HG03354 (cell line): Measurements from ENCODE around the gene PLK3.
"Not testable (repeated sequence)": the region's sequence is repeated elsewhere in the genome, so short reads cannot be mapped to it uniquely, and the experiment has no call there.

ENCODE experiments used
- ATAC-seq: cut with Tn5 transposase; IDR thresholded peaks from one replicate; pipeline ENCODE4 v1.9.1; 2021; ENCODE audit warnings: mild to moderate bottlenecking; ENCODE audit not compliant: unreplicated experiment, poor library complexity, severe bottlenecking

Gene PLK3

DNA sequence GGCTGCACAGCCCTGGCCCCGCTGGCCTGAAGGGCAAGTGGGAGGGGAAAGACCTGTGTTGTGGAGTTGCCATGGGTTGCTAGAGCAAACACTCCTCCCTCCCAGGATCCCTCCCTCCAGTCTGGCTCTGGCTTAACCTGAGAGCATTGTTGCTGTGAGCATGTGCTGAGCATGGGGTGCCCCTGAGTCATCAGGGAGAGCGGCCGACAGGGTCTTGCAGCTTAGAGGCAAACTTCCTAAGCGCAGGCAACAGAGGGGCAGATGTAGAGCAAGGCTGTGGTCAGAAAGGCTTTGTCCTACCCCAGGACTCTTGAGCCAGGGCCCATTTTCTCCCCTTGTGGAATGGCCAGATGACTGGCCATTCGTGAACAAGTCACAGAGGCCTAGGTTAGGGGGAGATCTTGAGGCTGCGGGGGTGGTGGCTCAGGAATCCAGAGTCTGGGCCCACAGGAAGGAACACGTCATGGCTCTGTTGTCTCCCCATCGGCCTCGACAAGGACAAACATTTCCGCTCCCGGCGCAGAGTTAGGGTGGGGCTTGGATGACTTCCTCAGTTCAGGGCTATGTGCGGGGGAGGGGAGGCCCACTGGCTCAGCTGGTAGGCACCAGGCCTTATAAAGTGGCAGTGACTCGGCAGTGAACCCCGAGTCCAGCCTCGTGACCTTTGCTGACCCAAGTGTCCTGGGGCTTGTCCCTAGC lies 7.3 kb downstream of the PLK3 start:
- ATAC-seq = peak; percentile 34

DNA sequence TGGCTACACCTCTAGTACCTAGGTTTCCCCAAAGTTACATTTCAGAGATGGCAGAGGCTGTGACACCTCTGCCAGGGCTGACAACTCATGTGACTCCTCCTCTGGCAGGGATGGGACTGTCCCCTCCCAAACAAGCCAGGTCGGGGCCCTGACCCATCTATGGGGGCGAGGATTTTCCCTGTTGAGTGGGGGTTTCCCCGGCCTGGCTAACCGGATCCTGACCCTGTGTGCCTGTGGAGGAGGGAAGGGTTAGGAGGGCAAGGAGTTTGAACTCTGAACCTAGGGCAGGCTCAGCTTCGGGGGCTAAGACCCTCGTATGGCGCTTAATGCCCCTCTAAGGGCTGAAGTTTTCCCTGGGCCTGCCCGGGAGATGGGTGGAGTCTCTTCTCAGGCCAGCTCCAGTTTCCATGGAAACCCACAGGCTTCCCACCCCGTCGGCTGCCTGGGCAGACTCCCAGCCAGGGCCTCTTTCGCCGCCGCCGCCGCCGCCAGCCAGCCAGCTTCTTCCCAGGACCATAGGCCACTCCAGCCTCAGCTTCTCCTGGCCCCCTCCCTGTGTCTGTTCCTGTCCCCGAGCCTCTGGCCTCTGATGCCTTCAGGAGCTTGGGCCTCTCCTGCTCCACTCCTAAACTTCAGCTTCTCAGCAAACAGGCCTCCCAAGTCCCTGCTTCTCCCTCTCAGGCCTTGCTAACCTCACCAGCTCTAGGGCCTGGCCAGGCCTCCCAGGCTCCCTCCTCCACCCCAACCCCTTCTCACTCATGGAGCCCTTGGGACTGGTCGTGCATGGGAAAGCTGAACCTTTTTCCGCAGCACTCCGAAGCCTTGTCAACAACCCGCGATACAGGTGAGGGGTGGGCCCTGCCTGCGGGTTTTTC lies 8.1 kb downstream of the PLK3 start, which contains the start of gene BTBD19:
BTBD19 (plus strand) TSS at position 461 of the 875 bp plus-strand sequence; CDS start at position 759, 298 bp downstream.
- ATAC-seq = peak; percentile 15

DNA sequence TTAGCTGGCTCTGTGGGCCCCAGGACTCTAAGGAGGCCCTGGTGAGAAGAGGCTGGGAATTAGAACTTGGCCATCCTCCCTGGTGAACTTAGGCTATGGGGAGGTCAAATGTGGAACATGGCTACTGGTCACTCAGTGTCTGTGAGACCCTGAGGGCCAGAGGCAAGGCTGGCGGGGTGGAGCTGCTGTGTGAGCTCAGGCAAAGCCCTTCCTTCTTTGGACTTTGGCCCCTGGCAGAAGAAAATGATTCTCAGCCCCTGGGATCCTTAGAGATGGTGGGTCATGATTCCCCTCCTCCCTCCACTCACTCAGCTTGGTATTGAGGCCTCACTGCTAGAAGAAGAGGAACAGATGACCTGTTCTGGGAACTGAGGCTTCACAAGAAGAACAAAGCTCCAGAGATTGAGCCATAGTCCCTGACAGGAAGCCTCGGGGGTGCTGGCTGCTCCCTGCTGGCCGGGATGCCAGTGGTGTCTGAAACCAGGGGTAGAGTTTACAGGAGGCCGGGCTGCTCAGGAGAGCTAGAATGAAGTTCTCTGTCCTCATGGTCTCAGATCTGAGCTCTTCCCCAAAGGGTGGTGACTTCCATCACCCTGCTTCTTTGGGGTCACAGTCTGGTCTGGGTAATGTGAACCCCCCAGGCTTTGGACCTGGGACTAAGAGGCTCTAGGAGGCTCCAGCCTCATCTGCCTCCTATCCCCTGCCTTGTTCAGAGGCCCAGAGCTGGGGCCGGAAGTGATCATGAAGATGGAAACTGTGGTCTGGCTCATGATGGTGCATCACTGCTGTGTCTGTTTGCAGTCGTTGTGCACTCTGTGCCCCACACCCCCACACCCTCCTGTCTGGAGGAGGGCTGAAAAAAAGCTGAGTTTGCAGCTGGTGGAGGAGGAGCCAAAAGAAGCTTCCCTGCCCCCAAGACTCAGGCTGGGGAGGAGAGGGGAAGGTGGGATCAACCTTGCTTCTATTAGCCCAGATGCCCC lies 9.1 kb downstream of the PLK3 start:
- ATAC-seq = peak; percentile 61

- ATAC-seq = no peak
These were observed 10.1 kb downstream of the PLK3 start for GRCh38 chr1:44810101-44810761.

GRCh38 chr1:44810762-44811105 lies 10.6 kb downstream of the PLK3 start:
- not testable (repeated sequence) for ATAC-seq

- ATAC-seq = no peak
These were observed 11.1 kb downstream of the PLK3 start for GRCh38 chr1:44811234-44811633.

GRCh38 chr1:44812822-44813543 lies 12.8 kb downstream of the PLK3 start:
- ATAC-seq = no peak

DNA sequence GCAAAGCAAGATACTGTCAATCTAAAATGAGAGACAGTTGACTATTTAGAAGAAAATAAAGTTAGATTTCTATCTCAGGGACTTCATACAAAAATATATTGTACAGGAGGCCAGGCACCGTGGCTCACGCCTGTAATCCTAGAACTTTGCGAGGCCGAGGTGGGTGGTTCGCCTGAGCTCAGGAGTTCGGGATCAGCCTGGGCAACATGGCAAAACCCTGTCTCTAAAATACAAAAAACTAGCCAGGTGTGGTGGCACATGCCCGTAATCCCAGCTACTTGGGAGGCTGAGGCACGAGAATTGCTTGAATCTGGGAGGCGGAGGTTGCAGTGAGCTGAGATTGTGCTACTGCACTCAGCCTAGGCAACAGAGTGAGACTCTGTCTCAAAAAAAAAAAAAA lies 15.7 kb downstream of the PLK3 start:
- ATAC-seq = not testable (repeated sequence)

- ATAC-seq = no peak
These were observed 17.1 kb downstream of the PLK3 start for GRCh38 chr1:44817307-44817706.

DNA sequence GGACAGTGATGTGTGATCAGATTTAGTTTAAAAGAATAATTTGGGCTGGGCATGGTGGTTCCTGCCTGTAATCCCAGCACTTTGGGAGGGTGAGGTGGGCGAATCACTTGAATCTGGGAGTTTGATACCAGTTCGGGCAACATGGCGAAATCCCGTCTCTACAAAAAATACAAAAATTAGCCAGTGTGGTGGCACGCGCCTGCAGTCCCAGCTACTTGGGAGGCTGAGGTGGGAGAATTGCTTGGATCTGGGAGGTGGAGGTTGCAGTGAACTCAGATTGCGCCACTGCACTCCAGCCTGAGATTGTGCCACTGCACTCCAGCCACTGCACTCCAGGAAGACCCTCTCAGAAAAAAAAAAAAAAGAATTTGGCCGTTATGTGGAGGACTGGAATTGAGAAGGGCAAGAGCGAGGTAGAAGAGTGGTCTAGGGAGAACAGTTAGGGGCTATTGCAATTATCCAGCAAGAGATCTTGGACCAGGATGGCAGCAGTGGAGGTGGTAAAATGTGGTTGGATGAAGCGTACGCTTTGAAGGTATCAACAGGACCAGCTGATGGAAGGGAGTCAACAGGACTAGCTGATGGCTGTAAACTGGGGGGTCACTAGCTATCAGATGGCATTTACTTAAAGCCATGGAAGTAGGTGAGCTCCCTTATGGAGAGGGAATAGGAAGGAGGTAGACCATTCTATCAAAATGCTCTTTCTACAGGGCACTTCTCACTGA lies 17.8 kb downstream of the PLK3 start:
- no peak for ATAC-seq

- no peak for ATAC-seq
These were observed 19.0 kb downstream of the PLK3 start for GRCh38 chr1:44819196-44819607.

- ATAC-seq = peak; percentile 79
These were observed 19.6 kb downstream of the PLK3 start for GRCh38 chr1:44819608-44820327.

GRCh38 chr1:44820328-44821239 lies 20.4 kb downstream of the PLK3 start:
- peak; percentile 12 for ATAC-seq

- ATAC-seq = no peak
These were observed 21.1 kb downstream of the PLK3 start for GRCh38 chr1:44821240-44821715.

DNA sequence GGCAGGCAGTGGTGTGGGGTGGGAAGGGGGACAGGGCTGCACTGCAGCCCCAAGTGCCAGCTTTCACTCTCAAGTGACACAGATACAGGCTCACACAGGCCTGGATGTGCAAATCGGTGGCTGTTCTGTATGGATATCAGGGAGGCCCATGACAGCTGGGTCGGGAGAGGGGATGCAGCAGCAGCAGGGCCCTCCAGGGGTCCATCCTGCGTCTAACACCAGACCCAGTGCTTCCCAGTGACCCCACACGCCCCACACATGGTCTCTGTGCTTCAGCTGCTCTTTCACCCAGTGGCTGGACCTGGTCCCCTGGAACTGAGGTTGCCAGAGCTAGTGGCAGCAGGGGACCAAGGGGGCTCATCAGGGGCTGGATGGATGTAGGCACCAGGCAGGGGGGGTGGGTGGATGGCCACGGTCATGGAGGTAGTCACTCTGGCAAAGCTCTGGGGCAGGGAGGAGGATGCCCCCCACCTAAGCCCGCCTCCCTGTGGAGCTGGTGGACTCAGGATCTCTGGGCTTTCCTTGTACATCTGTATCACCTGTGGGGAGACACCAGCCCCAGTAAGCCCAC lies 22.0 kb downstream of the PLK3 start:
- no peak for ATAC-seq

DNA sequence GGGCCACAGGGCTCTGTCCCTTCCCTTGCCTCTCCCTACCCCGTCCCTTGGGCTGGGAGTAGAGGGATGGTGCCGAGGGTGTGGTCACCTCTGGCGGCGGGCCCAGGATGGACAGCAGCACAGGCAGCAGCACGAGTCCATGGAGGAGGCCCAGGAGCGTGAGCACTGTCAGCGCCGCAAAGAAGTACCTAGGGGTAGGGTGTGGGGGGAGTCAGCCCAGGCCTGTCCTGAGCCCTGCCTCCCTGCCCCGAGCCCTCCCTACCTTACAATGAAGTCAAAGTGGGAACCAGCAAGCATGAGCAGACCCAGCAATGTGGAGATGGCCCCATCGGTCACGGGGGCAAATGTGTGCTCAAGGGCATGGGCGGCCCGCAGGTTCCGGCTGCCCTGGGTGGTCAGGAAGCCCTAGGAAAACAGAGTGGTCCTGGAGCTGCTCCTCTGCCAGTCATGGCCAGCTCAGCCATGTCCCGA lies 22.8 kb downstream of the PLK3 start:
- no peak for ATAC-seq
